NCI-H226 (cell line): ENCODE results near the gene WWC2.
A peak's percentile ranks its signal among the peaks of the same experiment; 100 is the strongest.
"Not testable (repeated sequence)": the region's sequence is repeated elsewhere in the genome, so short reads cannot be mapped to it uniquely, and the experiment has no call there.

Experiments
- DNase-seq: peaks from one replicate; pipeline ENCODE4 v3.0.0-alpha.2; 2015

Gene WWC2

DNA sequence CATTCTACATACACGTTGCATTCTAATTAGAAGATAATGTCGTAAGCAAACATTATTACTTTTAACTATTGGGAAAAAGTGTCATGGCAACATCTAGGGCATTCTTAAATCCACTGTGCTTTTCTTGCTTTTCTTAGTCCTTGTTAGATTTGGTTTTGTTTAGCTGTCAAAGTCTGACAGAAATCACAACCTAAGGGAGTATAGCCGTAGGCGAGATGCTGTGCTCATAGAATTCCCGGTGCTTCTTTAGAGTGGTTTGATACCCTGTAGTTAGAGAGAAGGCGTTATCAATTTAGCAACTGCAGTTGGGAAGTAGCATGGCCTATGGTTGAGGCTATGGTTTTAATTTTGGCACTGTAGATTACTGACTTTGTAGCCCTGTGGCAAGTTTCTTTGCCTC, 45.7 kb downstream of the WWC2 start:
- DNase-seq = no peak

- DNase-seq = no peak
These were observed 46.7 kb downstream of the WWC2 start for GRCh38 chr4:183145773-183146172.

DNA sequence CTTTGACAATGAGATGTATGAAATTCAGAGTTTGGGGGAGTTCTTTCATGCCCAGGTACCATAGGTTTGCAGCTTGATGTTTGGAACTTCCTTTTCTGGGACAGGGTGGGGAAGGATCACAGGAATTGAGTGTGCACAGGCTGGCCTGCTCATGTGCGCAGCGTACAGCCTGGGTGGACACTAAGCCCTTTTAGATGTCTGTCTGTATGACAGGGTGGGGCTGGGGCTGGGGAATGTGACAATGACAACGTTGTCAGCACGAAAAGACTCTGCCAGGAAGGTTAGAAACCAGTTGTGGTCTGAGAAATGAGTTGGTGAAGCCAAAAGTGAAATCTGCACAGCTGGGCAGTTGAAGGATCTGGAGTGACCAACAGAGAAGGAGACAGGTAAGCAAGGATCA, 47.4 kb downstream of the WWC2 start:
- DNase-seq = no peak

- no peak for DNase-seq
These were observed 48.1 kb downstream of the WWC2 start for GRCh38 chr4:183147196-183147595.

DNA sequence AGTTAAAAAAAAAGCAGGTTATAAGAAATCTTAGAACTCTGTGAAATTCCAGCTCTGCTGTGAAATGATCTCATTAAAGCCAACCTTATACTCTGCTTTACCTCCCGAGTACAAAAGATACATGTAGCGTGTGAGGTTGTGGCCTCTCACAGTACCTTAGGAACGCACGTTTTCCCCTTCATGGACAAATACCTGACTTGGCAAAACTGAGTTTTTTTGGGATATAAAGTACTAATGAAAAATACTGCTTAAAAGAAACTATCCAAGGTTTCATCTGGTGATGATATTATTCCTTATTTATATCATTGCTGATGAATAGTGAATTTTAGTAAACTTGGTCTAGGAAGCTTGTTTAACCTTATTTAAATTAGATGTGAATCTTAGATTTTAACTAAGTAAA, 48.9 kb downstream of the WWC2 start:
- no peak for DNase-seq

- no peak for DNase-seq
These were observed 50.8 kb downstream of the WWC2 start for GRCh38 chr4:183149616-183150539.

- DNase-seq = not testable (repeated sequence)
These were observed 51.6 kb downstream of the WWC2 start for GRCh38 chr4:183150664-183151063.

GRCh38 chr4:183152232-183152631, 53.2 kb downstream of the WWC2 start:
- not testable (repeated sequence) for DNase-seq

DNA sequence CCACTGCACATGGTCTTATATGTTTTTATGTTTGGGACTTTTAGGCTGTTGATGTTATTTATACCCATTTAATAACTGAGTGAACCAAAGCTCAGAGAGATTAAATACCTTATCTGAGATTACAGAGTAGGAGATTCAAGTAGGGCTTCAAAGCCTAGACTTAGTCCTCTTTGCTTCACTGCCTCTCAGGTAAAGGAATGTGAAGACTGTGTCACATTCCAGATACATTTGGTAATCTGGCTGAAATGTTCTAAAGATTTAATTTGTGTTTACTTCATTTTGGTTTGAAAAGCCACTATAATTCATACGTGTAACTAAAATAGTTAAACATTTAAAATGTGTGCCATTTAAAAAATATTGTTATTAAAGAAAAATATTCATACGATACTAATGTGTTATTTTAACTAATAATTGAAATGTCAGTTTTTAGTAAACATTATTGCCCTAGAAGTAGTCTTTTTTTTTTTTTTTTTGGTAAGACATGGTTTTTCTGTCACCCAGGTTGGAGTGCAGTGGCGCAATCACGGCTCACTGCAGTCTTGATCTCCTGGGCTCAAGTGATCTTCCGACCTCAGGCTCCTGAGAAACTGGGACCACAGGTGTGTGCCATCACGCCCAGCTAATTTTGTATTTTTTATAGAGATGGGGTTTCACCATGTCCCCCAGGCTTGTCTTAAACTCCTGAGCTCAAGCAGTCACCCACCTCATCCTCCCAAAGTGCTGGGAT, 54.3 kb downstream of the WWC2 start:
- peak; percentile 14 for DNase-seq

- no peak for DNase-seq
These were observed 55.8 kb downstream of the WWC2 start for GRCh38 chr4:183154701-183155391.

DNA sequence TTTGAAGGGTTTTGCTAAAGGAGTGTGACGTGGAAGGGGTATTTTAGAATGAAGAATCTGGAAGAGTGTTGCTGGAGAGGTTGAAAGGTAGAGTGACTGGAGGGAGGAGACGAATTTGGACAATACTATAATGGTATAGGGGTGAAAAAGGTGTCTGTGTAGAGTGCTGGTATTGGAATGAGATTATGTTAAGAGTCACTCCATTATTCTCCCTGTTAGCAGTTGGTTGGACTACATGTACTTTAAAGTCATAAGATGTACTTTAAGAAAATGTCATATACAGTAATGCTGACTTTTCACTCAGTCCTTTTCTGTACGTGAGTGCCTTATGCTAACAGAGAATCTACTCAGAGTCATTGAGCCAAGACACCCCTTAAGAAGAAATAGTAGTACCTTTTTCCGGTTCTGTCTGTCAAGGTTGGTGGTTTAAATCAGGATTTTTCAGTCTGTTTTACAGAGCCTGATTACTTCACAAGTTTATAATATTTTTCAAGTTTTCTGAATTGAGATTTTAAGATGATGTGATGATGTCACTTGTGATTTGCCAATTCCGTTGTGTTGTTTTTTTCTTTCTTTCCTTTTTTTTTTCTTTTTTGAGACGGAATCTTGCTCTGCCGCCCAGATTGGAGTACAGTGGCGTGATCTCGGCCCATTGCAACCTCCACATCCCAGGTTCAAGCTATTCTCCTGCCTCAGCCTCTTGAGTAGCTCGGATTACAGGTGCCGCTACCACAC, 56.6 kb downstream of the WWC2 start:
- no peak for DNase-seq

GRCh38 chr4:183157215-183157614, 58.2 kb downstream of the WWC2 start:
- no peak for DNase-seq

- peak; percentile 60 for DNase-seq
These were observed 59.0 kb downstream of the WWC2 start for GRCh38 chr4:183158062-183158461.

DNA sequence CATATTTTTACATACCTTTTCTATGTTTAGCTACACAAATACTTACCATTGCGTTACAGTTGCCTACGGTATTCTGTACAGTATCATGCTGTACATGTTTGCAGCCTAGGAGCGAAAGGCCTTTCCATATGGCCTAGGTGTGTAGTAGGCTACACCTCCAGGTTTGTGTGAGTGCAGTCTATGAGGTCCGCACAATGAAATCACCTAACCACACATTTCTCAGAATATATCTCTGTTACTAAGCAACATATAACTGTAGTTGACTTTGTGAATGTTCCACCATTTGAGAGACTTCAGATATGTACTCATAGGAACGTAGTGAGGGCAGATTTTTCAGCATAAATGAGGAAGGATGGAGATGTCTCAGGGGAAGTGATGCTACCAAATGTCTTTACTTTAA, 62.6 kb downstream of the WWC2 start:
- DNase-seq = no peak

- DNase-seq = peak; percentile 62
These were observed 64.1 kb downstream of the WWC2 start for GRCh38 chr4:183163135-183163534.

GRCh38 chr4:183164963-183165362, 65.9 kb downstream of the WWC2 start:
- DNase-seq = no peak

GRCh38 chr4:183165376-183165775, 66.3 kb downstream of the WWC2 start:
- peak; percentile 21 for DNase-seq

DNA sequence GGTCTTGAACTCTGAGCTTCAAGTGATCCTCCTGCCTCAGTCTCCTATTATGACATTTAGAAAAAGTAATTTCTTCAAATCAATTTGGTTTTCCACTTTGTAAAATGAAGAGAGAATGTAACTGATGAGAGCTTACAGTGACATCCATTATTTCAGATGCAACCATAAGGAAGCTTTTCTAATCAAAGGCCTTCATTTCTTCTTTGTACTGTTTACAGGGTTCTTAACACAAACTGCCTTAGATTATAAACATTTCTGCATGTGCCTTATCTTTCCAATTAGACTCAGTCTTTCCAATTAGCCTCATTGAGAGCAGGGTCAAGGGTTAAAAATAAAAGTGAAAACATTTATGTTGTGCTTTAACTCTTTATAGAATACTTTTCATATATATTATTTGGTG, 71.8 kb downstream of the WWC2 start:
- no peak for DNase-seq

GRCh38 chr4:183171484-183172267, 72.6 kb downstream of the WWC2 start:
- DNase-seq = no peak

- no peak for DNase-seq
These were observed 73.8 kb downstream of the WWC2 start for GRCh38 chr4:183172881-183173280.

DNA sequence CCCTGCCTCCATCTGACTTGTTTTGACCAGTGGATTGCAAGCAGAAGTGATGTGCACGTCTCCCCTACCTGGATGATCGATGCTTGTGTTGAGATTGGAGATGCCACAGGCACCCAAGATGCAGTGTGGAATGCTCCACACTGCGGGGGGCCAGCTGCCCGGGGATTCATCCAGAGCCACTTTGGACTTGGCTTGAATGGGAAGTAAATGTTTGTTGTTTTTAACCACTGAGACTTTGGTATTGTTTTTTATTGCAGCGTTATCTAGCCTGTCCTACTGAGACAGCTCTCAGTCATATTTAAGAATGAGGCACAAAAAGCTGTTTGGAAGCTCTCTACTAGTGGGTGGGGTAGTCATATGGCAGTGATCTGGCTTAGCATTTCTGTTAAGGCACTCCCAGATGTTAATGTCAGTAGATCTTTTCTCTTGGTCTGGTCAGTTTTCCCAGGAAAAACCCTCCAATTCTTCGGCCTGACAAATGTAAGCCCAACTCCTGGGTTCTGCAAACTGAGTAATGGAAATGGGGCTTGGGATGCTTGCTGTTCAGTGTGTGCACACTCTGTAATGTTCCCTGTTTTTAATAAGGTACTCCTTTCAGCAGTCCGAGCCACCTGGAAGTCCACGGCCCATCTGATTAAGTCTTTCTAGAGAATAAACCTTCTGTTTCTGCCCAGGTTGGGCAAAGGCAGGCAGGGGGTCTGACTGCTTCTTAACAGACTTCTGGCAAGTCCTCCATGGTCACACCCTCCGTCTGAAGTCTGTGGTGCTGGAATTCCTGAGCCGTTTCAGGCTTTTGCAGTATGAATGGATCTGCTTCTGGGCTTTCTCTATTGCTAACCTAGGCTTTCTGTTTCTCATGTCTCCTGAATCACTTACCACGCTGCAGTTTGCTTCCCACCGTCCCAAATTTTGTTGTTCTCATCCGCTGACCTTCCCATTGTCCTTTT, 74.8 kb downstream of the WWC2 start:
- peak; percentile 29 for DNase-seq
